Adrenal gland (tissue), 12 donors: ENCODE measurements around the gene GATA1. TPM values are rescaled to one million over a fixed set of nuclear protein-coding genes. Genes with fewer than 3 reads are reported as not detected.

Experiments used
- DNase-seq, 7 donors: peaks; one replicate each; pipeline ENCODE4 v3.0.0-alpha.2; 2019 to 2020
- H3K27ac ChIP-seq, 5 donors: fragments of 200-600 bp; sonication (generic) in 4 of 5; 1 replicate in 3 of 5; 2 replicates in 2 of 5; pipeline versions ENCODE4 v1.5.1 to v1.8.0; 2016 to 2020; ENCODE audit warnings: mild to moderate bottlenecking in 1 of 5
- H3K27me3 ChIP-seq: fragments of 200-600 bp; 2 replicates; pipeline ENCODE4 v1.8.0; 2021
- H3K36me3 ChIP-seq, 2 donors: fragments of 200-600 bp; replicated peaks in 1 of 2; 1 replicate in 1 of 2; 2 replicates in 1 of 2; pipeline versions ENCODE4 v1.5.1 to v1.8.0; 2018 to 2022
- H3K4me1 ChIP-seq, 2 donors: fragments of 200-600 bp; replicated peaks in 1 of 2; 1 replicate in 1 of 2; 2 replicates in 1 of 2; pipeline versions ENCODE4 v1.5.1 to v1.8.0; 2018 to 2021
- H3K4me3 ChIP-seq, 4 donors: fragments of 200-600 bp; sonication (generic) in 3 of 4; one replicate each; pipeline ENCODE4 v1.5.1; 2016 to 2018
- H3K9me3 ChIP-seq, 3 donors: fragments of 200-600 bp; sonication (generic) in 1 of 3; replicated peaks in 1 of 3; 1 replicate in 2 of 3; 2 replicates in 1 of 3; pipeline versions ENCODE4 v1.5.1 to v1.8.0; 2016 to 2021
- CTCF ChIP-seq, 6 experiments: fragments of 450-650 bp in 4 of 6; fragments of 200-600 bp in 2 of 6; sonication (generic) in 1 of 6; IDR thresholded peaks; 1 replicate in 5 of 6; 2 replicates in 1 of 6; pipeline versions ENCODE4 v1.5.1 to v1.8.0; 2016 to 2021; ENCODE audit warnings: antibody characterized with exemption in 6 of 6, mild to moderate bottlenecking in 2 of 6, moderate library complexity in 1 of 6
- POLR2A ChIP-seq, 2 donors: fragments of 450-650 bp; IDR thresholded peaks; one replicate each; pipeline ENCODE4 v1.6.1; 2017; ENCODE audit warnings: antibody characterized with exemption in 2 of 2, mild to moderate bottlenecking in 2 of 2, moderate library complexity in 1 of 2
- WGBS, 4 donors: extraction: QIAGEN DNeasy Blood & Tissue Kit in 2 of 4; methylation state at CpG; one replicate each; pipeline versions ENCODE4 v1.1.5 to v1.1.7; 2013 to 2017; 5-methylcytosine and 5-hydroxymethylcytosine counted together
- intact Hi-C, 2 donors: fragments of 100-400 bp; cut with DNase I; formaldehyde crosslinking; loops; one replicate each; pipeline versions ENCODE4 v1.14.1 to v1.15.0; 2022 to 2023
- polyA plus RNA-seq, 3 donors: library from polyadenylated mRNA; stranded (reverse); fragments of 200-250 nt in 2 of 3; fragments of 350-450 nt in 1 of 3; fragmentation: Illumina TruSeq in 1 of 3; extraction: RNeasy Lipid Tissue Mini Kit (QIAGEN cat#74804) in 1 of 3; gene quantifications; one replicate each; pipeline ENCODE4 v1.2.3, GENCODE V29; 2013 to 2014
- total RNA-seq, 9 donors: library from RNA; depleted of rRNA in 4 of 9; stranded (reverse); fragments of >200 nt in 4 of 9; fragments of 120-200 nt in 1 of 9; fragmentation: NEBNext Ultra II Directional in 1 of 9; extraction: Animal tissue kit (Norgen Biotek cat#: 25700) in 1 of 9; gene quantifications; one replicate each; pipeline versions ENCODE4 v1.1.0 to v1.2.4, GENCODE V29; 2013 to 2023
- donor health status: healthy with polysubstance abuse.
- donor health status: Bipolar disorder and iron deficiency.
- donor health status: DM: yes; HTN: yes; CAD: no.
- donor health status: DM: no; HTN: no; CAD: no.
- donor health status: DM: no; HTN: no; CAD: no.
- donor health status: DM: yes; HTN: yes; CAD: no.

GATA1 gene
- total and polyA plus RNA-seq, 12 donors = 0.27 to 0.43 (median 0.33) TPM; not detected in 9

GRCh38 chrX:48782795-48783194, 3.6 kb upstream of the GATA1 start:
- Histone ChIP-seq H3K27ac (no peak overlapping the region), H3K4me3 (no peak overlapping the region), H3K36me3 (no peaks in the 10 kb centered on the region), H3K27me3 (peaks cover 5% of the 10 kb centered on the region), H3K9me3 (no peaks in the 10 kb centered on the region), H3K4me1 (no peaks in the 10 kb centered on the region)
- intact Hi-C loops = no loop called here
- no peak for DNase-seq
- no peak for TF ChIP-seq CTCF (IDR thresholded peaks at IDR 0.05)
- no peak for TF ChIP-seq POLR2A (IDR thresholded peaks at IDR 0.05)
- WGBS, 4 donors = 73 to 100% (median 78%) methylated on average over 1 to 13 of the region's 13 CpGs

DNA sequence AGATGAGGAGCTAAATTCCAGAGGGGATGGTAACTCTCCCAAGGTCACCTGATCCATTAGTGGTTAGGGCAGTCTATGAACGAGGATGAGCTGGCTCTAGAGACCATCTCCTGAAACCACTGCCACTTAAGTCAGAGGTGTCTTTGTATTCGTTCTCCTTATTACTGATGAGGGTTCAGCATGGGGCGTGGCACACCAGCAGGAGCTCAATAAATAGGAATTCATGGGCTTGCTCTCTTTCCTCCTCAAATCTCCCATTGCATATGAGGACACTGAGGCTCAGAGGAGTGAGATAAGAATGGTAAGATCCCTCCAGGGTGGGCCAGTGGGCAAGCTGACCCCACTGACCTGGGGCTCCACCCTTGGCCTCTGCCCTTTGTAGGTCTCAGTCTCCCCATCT, 1.7 kb upstream of the GATA1 start:
- no peak for TF ChIP-seq POLR2A (IDR thresholded peaks at IDR 0.05)
- no peak for TF ChIP-seq CTCF (IDR thresholded peaks at IDR 0.05)
- H3K36me3 ChIP-seq = no peaks in the 10 kb centered on the region
- no peaks in the 10 kb centered on the region for H3K9me3 ChIP-seq
- 46 to 100% (median 56%) methylated on average over 1 to 3 of the region's 3 CpGs for WGBS, 4 donors
- DNase-seq = no peak
- peaks cover 14% of the 10 kb centered on the region for H3K27me3 ChIP-seq
- no peak overlapping the region for H3K27ac ChIP-seq
- H3K4me1 ChIP-seq = no peaks in the 10 kb centered on the region
- H3K4me3 ChIP-seq = no peak overlapping the region
- intact Hi-C loops = no loop called here

DNA sequence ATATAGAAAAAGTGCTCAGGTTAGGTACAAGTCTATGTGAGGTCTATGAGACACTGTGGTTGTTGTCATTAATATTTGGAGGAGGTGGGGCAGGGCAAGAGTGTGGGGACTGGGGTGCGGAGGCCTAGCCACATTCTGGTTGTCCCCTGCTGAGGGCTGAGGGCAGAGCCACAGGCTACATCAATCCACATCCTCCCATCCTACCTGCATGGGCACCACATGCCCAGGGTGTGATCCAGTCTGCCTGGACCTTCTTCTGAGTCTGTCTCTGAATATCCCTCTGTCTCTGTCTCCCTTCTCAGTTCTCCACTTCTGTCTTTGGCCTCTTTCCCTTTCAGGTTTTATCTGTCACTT, 1.2 kb upstream of the GATA1 start:
- no peak for TF ChIP-seq CTCF (IDR thresholded peaks at IDR 0.05)
- TF ChIP-seq POLR2A (IDR thresholded peaks at IDR 0.05) = no peak
- no peak overlapping the region for H3K4me3 ChIP-seq
- no peaks in the 10 kb centered on the region for H3K4me1 ChIP-seq
- no peaks in the 10 kb centered on the region for H3K36me3 ChIP-seq
- DNase-seq = no peak
- peaks cover 14% of the 10 kb centered on the region for H3K27me3 ChIP-seq
- H3K27ac ChIP-seq = no peak overlapping the region
- H3K9me3 ChIP-seq = no peaks in the 10 kb centered on the region
- intact Hi-C loops = no loop called here
- 80 to 100% (median 93%) methylated on average over 1 of the region's 1 CpG; no CpG with 5 or more reads in 1 of the 4 donors for WGBS, 4 donors

- intact Hi-C loops = no loop called here
- Histone ChIP-seq H3K27ac (no peak overlapping the region), H3K4me3 (no peak overlapping the region), H3K9me3 (no peaks in the 10 kb centered on the region), H3K27me3 (peaks cover 14% of the 10 kb centered on the region), H3K4me1 (no peaks in the 10 kb centered on the region), H3K36me3 (no peaks in the 10 kb centered on the region)
- no peak for DNase-seq
- TF ChIP-seq POLR2A (IDR thresholded peaks at IDR 0.05) (no peak), CTCF (IDR thresholded peaks at IDR 0.05) (no peak)
- WGBS, 4 donors = 71 to 82% (median 80%) methylated on average over 12 to 16 of the region's 16 CpGs
Measured at GRCh38 chrX:48785540-48786214, 713 bp upstream of the GATA1 start.
